ENCODE data around the gene SET. TPM values are rescaled to one million over a fixed set of nuclear protein-coding genes. Genes with fewer than 3 reads are reported as not detected.

The SET gene
- total and polyA plus RNA-seq, 2 of the 13 experiments (the other 11 are each of a cell fraction or from before 2014, with no cell fraction given): 94.2 to 611 TPM

GRCh38 chr9:128723866-128724743, 35.1 kb downstream of the SET start, which contains the start of gene ZDHHC12 (continued):
- TF ChIP-seq, protein P1, sequence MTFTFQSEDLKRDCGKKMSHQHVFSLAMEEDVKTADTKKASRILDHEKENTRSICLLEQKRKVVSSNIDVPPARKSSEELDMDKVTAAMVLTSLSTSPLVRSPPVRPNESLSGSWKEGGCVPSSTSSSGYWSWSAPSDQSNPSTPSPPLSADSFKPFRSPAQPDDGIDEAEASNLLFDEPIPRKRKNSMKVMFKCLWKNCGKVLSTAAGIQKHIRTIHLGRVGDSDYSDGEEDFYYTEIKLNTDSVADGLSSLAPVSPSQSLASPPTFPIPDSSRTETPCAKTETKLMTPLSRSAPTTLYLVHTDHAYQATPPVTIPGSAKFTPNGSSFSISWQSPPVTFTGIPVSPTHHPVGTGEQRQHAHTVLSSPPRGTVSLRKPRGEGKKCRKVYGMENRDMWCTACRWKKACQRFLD (CRISPR knock-in tag; IDR thresholded peaks at IDR 0.05; ENCODE audit: borderline replicate concordance): no peak
- TF ChIP-seq CBX1 (IDR thresholded peaks at IDR 0.05; ENCODE audit: low read depth) (no peak), CHD4 (IDR thresholded peaks at IDR 0.05; ENCODE audit: borderline replicate concordance, low read length) (peak; percentile 100), ZNF329 (CRISPR knock-in tag; IDR thresholded peaks at IDR 0.05; ENCODE audit: low read depth) (no peak), ZFX (CRISPR knock-in tag; IDR thresholded peaks at IDR 0.05; ENCODE audit: low read depth) (peak; percentile 82), SMC3 (IDR thresholded peaks at IDR 0.05; ENCODE audit: low read length) (no peak), HNRNPK (IDR thresholded peaks at IDR 0.05; ENCODE audit: low read depth, low read length, poor library complexity, severe bottlenecking) (no peak), KLF6 (CRISPR knock-in tag; IDR thresholded peaks at IDR 0.05) (no peak), FOSL1 (CRISPR knock-in tag; IDR thresholded peaks at IDR 0.05; ENCODE audit: borderline replicate concordance) (no peak), ZBTB38 (CRISPR knock-in tag; IDR thresholded peaks at IDR 0.05) (peak; percentile 23; the same call in 1 of the 2 replicates), NCOA1 (CRISPR knock-in tag; IDR thresholded peaks at IDR 0.05) (no peak), ELK4 (CRISPR knock-in tag; IDR thresholded peaks at IDR 0.05; ENCODE audit: borderline replicate concordance) (no peak), MIER2 (CRISPR knock-in tag; IDR thresholded peaks at IDR 0.05) (no peak), KMT2A (CRISPR knock-in tag; IDR thresholded peaks at IDR 0.05) (0 out of 2 replicates have a peak, but pooled peaks have one; percentile 54), ARNT (IDR thresholded peaks at IDR 0.05) (no peak), AKNA (CRISPR knock-in tag; IDR thresholded peaks at IDR 0.05; ENCODE audit: borderline replicate concordance) (no peak), FOXO1 (CRISPR knock-in tag; IDR thresholded peaks at IDR 0.05) (peak; percentile 4; the same call in 1 of the 2 replicates), RBM39 (IDR thresholded peaks at IDR 0.05; ENCODE audit: low read depth, low read length, poor library complexity, severe bottlenecking) (peak; percentile 47), NFYC (CRISPR knock-in tag; IDR thresholded peaks at IDR 0.05) (peak; percentile 92), ZNF773 (CRISPR knock-in tag; IDR thresholded peaks at IDR 0.05; ENCODE audit: borderline replicate concordance) (no peak)
- TF ChIP-seq, protein P2, sequence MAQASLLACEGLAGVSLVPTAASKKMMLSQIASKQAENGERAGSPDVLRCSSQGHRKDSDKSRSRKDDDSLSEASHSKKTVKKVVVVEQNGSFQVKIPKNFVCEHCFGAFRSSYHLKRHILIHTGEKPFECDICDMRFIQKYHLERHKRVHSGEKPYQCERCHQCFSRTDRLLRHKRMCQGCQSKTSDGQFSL (CRISPR knock-in tag; IDR thresholded peaks at IDR 0.05): no peak
- TF ChIP-seq, protein P3, sequence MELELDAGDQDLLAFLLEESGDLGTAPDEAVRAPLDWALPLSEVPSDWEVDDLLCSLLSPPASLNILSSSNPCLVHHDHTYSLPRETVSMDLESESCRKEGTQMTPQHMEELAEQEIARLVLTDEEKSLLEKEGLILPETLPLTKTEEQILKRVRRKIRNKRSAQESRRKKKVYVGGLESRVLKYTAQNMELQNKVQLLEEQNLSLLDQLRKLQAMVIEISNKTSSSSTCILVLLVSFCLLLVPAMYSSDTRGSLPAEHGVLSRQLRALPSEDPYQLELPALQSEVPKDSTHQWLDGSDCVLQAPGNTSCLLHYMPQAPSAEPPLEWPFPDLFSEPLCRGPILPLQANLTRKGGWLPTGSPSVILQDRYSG (CRISPR knock-in tag; IDR thresholded peaks at IDR 0.05): no peak
